MM.1S (cell line): ENCODE measurements around the gene EZH2.

Source experiments
- CTCF ChIP-seq: fragments of 300-600 bp; sonication (generic); IDR thresholded peaks from 2 replicates; pipeline ENCODE4 v1.5.1; 2016; ENCODE audit warnings: antibody characterized with exemption, low read length, mixed read lengths
- EZH2 ChIP-seq: fragments of 300-600 bp; sonication (generic); optimal IDR thresholded peaks from 2 replicates; pipeline ENCODE3; 2017; ENCODE audit warnings: low read depth, mild to moderate bottlenecking, antibody characterized with exemption, low read length, mixed read lengths
- EZH2phosphoT487 ChIP-seq: fragments of 300-600 bp; sonication (generic); IDR thresholded peaks from 2 replicates; pipeline ENCODE4 v1.6.1; 2018; ENCODE audit warnings: antibody characterized with exemption, low read length

GRCh38 chr7:148807436-148807835 lies 76.7 kb downstream of the EZH2 start:
- TF ChIP-seq EZH2 (no peak), CTCF (no peak), EZH2phosphoT487 (no peak)
